GM12878 (cell line): ENCODE results near the gene TGFBR3. TPM values are rescaled to one million over a fixed set of nuclear protein-coding genes. Genes with fewer than 3 reads are reported as not detected.
"Not testable (repeated sequence)": the region's sequence is repeated elsewhere in the genome, so short reads cannot be mapped to it uniquely, and the experiment has no call there.

Source experiments
- ATAC-seq: fragments of 200-7000 bp; cut with Tn5 transposase; 3 replicates; pipeline ENCODE4 v1.9.1; 2020; ENCODE audit warnings: mild to moderate bottlenecking, moderate library complexity
- BruUV-seq: library from RNA; stranded (reverse); fragments of 400-500 nt; replicated peaks from 2 replicates; lab custom pipeline; 2021; lab: Mats Ljungman, UMichigan
- CTCF ChIA-PET: fragments of 300-600 bp; sonication (Branson Sonifier 250); formaldehyde crosslinking; extraction: SDS; loops from one replicate; lab custom pipeline; 2021; ENCODE audit warnings: inconsistent platforms; lab: Yijun Ruan, JAX
- POLR2A ChIA-PET: fragments of 350-600 bp; formaldehyde crosslinking; extraction: SDS; loops from one replicate; lab custom pipeline; 2021; ENCODE audit warnings: inconsistent platforms; lab: Charles Lee
- RAD21 ChIA-PET: fragments of 300-600 bp; sonication (Branson Sonifier 250); formaldehyde crosslinking; loops from one replicate; lab custom pipeline; 2023; ENCODE audit warnings: antibody characterized with exemption; ENCODE audit not compliant: unreplicated experiment; lab: Charles Lee
- SMC1A ChIA-PET: fragments of 300-600 bp; sonication (Branson Sonifier 250); formaldehyde crosslinking; loops from one replicate; lab custom pipeline; 2023; ENCODE audit not compliant: unreplicated experiment, uncharacterized antibody; lab: Charles Lee
- DNase-seq: peaks from one replicate; pipeline ENCODE4 v3.0.0-alpha.2; 2011; ENCODE audit warnings: low read depth, low spot score
- FAIRE-seq: peaks from 3 replicates; lab custom pipeline; 2011; peaks lifted over from hg19 to GRCh38; lab: Jason Lieb, UNC
- H2AFZ ChIP-seq: 2 replicates; pipeline ENCODE4 v1.6.0; 2011; ENCODE audit warnings: low read depth, low read length, control low read depth; ENCODE audit not compliant: control insufficient read depth
- H3K27ac ChIP-seq: 2 replicates; pipeline ENCODE4 v1.5.1; 2011; ENCODE audit warnings: control low read depth; ENCODE audit not compliant: control insufficient read depth, insufficient read depth
- H3K27me3 ChIP-seq, 2 experiments: replicated peaks in 1 of 2; 2 replicates each; pipeline versions ENCODE4 v1.6.0 to v1.6.1; 2011; ENCODE audit warnings: low read length in 1 of 2; ENCODE audit not compliant: control insufficient read depth in 2 of 2, insufficient read depth in 2 of 2
- H3K36me3 ChIP-seq, 2 experiments: 2 replicates each; pipeline ENCODE4 v1.5.1; 2011; ENCODE audit warnings: low read length in 1 of 2; ENCODE audit not compliant: control insufficient read depth in 2 of 2, insufficient read depth in 2 of 2
- H3K4me1 ChIP-seq: 2 replicates; pipeline ENCODE4 v1.6.1; 2011; ENCODE audit warnings: mild to moderate bottlenecking, low read length, moderate library complexity, mixed read lengths; ENCODE audit not compliant: control insufficient read depth, insufficient read depth
- H3K4me2 ChIP-seq: 2 replicates; pipeline ENCODE4 v1.6.0; 2011; ENCODE audit warnings: control low read depth; ENCODE audit not compliant: control insufficient read depth, insufficient read depth
- H3K4me3 ChIP-seq: fragments of 200-600 bp; sonication (generic); 2 replicates; pipeline ENCODE4 v1.5.1; 2016
- H3K79me2 ChIP-seq: 2 replicates; pipeline ENCODE4 v1.6.0; 2011; ENCODE audit warnings: low read length; ENCODE audit not compliant: control insufficient read depth, insufficient read depth
- H3K9ac ChIP-seq: 2 replicates; pipeline ENCODE4 v1.8.0; 2011; ENCODE audit warnings: low read length, control low read depth, mixed read lengths; ENCODE audit not compliant: control insufficient read depth, insufficient read depth
- H3K9me3 ChIP-seq: replicated peaks from 3 replicates; pipeline ENCODE4 v1.5.1; 2011; ENCODE audit warnings: mild to moderate bottlenecking, low read length; ENCODE audit not compliant: control insufficient read depth, insufficient read depth
- H4K20me1 ChIP-seq: 2 replicates; pipeline ENCODE4 v1.6.0; 2011; ENCODE audit not compliant: control insufficient read depth, insufficient read depth
- ESRRA ChIP-seq: IDR thresholded peaks from 2 replicates; pipeline ENCODE4 v1.6.1; 2012; ENCODE audit warnings: mild to moderate bottlenecking, low read length, improper control_type of control experiment
- JUNB ChIP-seq: IDR thresholded peaks from 2 replicates; pipeline ENCODE4 v1.6.1; 2016; ENCODE audit warnings: antibody characterized with exemption, mild to moderate bottlenecking
- POLR2AphosphoS2 ChIP-seq: IDR thresholded peaks from 2 replicates; pipeline ENCODE4 v1.6.1; 2011; ENCODE audit warnings: low read depth, mild to moderate bottlenecking, low read length, improper control_type of control experiment, moderate library complexity
- RAD21 ChIP-seq: IDR thresholded peaks from 2 replicates; pipeline ENCODE4 v1.6.1; 2011; ENCODE audit warnings: mild to moderate bottlenecking, low read depth, low read length, moderate library complexity; ENCODE audit not compliant: insufficient read depth
- SIX5 ChIP-seq: IDR thresholded peaks from 2 replicates; pipeline ENCODE4 v1.6.1; 2011; ENCODE audit warnings: mild to moderate bottlenecking, low read depth, low read length, moderate library complexity; ENCODE audit not compliant: severe bottlenecking
- ZNF207 ChIP-seq: fragments of 450-650 bp; IDR thresholded peaks from 2 replicates; pipeline ENCODE4 v1.6.1; 2014; ENCODE audit warnings: antibody characterized with exemption, mild to moderate bottlenecking, borderline replicate concordance
- WGBS: methylation state at CpG from one replicate; pipeline ENCODE4 v1.1.6; 2016; ENCODE audit warnings: low lambda C conversion rate; ENCODE audit not compliant: insufficient replicate concordance, insufficient coverage; ENCODE audit errors: missing lambda C conversion rate; 5-methylcytosine and 5-hydroxymethylcytosine counted together
- in situ Hi-C: fragments of 300-500 bp; cut with MboI; formaldehyde crosslinking; loops from 9 replicates; pipeline ENCODE4 v1.14.3; 2018; ENCODE audit warnings: mixed read lengths
- intact Hi-C: fragments of 100-400 bp; cut with micrococcal nuclease; formaldehyde crosslinking; loops from one replicate; pipeline ENCODE4 v1.14.2; 2022; ENCODE audit not compliant: unreplicated experiment
- polyA plus RNA-seq, 11 experiments: library from polyadenylated mRNA; depleted of rRNA in 4 of 11; unstranded in 6 of 11; stranded (reverse) in 5 of 11; fragments of >200 nt; fragmentation: Nextera tagmentation in 4 of 11; fragmentation: Illumina TruSeq in 1 of 11; extraction: Ambion mirVana in 4 of 11; extraction: Trizol in 1 of 11; gene quantifications; 1 replicate in 1 of 11; 2 replicates in 10 of 11; pipeline versions ENCODE4 v1.2.1 to v1.2.3, GENCODE V29; 2011 to 2016; ENCODE audit warnings: inconsistent platforms in 2 of 11, missing spikeins in 2 of 11, low read depth in 1 of 11
- total RNA-seq, 4 experiments: library from RNA; depleted of rRNA in 3 of 4; stranded (reverse); fragments of >200 nt in 3 of 4; fragmentation: Illumina TruSeq in 1 of 4; extraction: Trizol in 1 of 4; gene quantifications; 2 replicates each; pipeline versions ENCODE4 v1.2.1 to v1.2.3, GENCODE V29; 2013 to 2021
- TF ChIP-seq, protein P1 (sequence below): IDR thresholded peaks from 2 replicates; pipeline ENCODE4 v1.6.1; 2011; ENCODE audit warnings: low read depth, mild to moderate bottlenecking, low read length, moderate library complexity, borderline replicate concordance; ENCODE audit errors: extremely low read depth

Gene TGFBR3
- total and polyA plus RNA-seq, 10 of the 15 experiments (the other 5 are each of a cell fraction or from before 2014, with no cell fraction given), result 2.7 to 16.5 (median 12.6) TPM

DNA sequence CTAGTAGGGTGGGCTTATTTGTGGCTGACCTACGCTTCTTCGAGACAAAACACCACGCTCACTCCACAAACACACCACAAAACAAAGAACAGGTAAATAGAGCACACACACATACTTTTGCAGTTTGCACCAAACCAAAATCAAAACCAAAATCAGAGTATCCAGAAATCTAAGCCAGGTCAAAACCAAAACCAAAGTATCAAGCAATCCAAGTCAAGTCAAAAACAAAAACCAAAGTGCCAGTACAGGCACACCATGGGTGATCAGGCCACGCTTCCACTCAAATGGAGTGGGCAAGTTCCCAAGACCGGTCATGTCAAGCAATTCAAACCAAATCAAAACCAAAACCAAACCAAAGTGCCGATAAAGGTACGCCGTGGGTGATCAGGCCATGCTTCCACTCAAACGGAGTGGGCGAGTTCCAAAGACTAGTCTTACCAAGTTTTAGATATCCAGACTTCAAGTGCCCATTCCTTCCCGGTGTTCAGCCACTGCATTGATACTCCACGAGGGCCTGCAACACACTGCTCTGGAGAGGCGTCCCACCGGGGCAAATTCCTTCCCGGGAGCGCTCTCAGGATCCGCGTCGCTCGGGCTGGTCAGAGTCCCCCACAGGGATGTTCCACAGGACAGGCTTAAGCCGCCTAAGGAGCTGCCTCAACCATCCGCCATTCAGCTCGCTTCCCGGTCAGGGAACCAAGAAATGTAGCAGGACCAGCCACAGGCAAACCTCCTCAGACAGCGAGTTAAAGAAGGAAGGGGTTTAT lies 216.2 kb downstream of the TGFBR3 start (continued):
- no peak for TF ChIP-seq ZNF207
- TF ChIP-seq ESRRA, result no peak

DNA sequence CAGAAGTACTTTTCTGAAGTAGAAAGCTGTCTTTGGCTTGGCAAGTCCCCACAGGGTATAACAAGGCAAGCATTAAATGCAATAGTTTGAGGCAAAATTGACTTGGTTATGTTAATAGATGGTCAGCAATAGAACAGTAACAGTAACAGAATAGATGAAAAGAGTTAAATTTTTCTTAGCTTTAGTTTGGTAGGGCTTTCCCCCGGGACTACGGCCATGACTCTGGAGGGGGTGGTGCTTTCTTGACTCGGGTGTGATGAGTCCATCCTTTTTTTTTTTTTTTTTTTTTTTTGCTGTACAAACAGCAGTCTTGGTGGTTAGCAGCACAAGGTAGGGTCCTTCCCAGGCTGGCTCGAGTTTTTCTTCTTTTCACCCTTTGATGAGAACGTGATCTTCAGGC lies 219.3 kb downstream of the TGFBR3 start:
- H3K9me3 ChIP-seq, H3K27ac ChIP-seq, in situ Hi-C loops, H3K36me3 ChIP-seq, ATAC-seq, intact Hi-C loops, SMC1A ChIA-PET, H3K4me1 ChIP-seq, H2AFZ ChIP-seq, POLR2A ChIA-PET, H3K79me2 ChIP-seq, DNase-seq, CTCF ChIA-PET, H4K20me1 ChIP-seq, H3K9ac ChIP-seq, H3K4me3 ChIP-seq, BruUV-seq, H3K4me2 ChIP-seq, H3K27me3 ChIP-seq, FAIRE-seq, RAD21 ChIA-PET: not testable (repeated sequence)
- 71% methylated on average over 3 of the region's 5 CpGs for WGBS

DNA sequence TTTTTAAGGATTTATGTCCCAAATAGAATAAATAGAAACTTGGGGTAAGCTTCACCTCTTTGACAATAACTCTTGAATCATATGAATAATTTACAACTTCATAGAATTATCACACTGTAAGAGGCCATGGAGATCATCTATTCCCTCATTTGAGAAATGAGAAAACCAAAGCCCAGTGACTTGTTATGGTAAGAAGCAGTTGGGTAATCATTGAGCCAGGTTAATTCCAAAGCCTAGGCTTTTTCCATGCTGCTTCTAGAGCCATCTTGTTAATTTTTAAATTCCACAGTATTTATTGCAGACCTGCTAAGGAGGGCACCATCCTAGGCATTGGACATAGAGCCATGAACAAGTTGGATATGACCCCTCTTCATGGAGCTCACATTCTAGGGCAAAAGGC lies 224.8 kb downstream of the TGFBR3 start:
- Histone ChIP-seq H3K4me2 (no peak overlapping the region), H3K9ac (no peak overlapping the region), H3K9me3 (no peaks in the 10 kb centered on the region; the same call in 2 of the 3 replicates), H4K20me1 (no peaks in the 10 kb centered on the region), H3K4me3 (no peak overlapping the region), H3K36me3 (no peaks in the 10 kb centered on the region), H3K79me2 (no peaks in the 10 kb centered on the region), H3K27ac (no peak overlapping the region), H2AFZ (no peak overlapping the region), H3K4me1 (no peaks in the 10 kb centered on the region), H3K27me3 (no peaks in the 10 kb centered on the region)
- SMC1A ChIA-PET, result no interaction called here
- BruUV-seq, result no TSS peak
- ATAC-seq, result no peak
- CTCF ChIA-PET, result no interaction called here
- POLR2A ChIA-PET, result no interaction called here
- RAD21 ChIA-PET, result no interaction called here
- no peak for TF ChIP-seq POLR2AphosphoS2
- TF ChIP-seq JUNB, result no peak
- TF ChIP-seq, protein P1, sequence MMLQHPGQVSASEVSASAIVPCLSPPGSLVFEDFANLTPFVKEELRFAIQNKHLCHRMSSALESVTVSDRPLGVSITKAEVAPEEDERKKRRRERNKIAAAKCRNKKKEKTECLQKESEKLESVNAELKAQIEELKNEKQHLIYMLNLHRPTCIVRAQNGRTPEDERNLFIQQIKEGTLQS, result no peak
- no peak for TF ChIP-seq SIX5
- TF ChIP-seq RAD21, result no peak
- intact Hi-C loops, result no loop called here
- FAIRE-seq, result no peak
- in situ Hi-C loops, result no loop called here
- DNase-seq, result no peak
